ENCODE results near the gene INO80D. TPM values are rescaled to one million over a fixed set of nuclear protein-coding genes. Genes with fewer than 3 reads are reported as not detected.
"Not testable (repeated sequence)": the region's sequence is repeated elsewhere in the genome, so short reads cannot be mapped to it uniquely, and the experiment has no call there.

The INO80D gene
- total and polyA plus RNA-seq, 2 donors (not counting 1 experiment from before 2014, with no cell fraction given) = 4.8 to 7.4 TPM

- DNase-seq (ENCODE audit: low read depth in 2 of 2) = no peak
- Histone ChIP-seq H3K36me3 (ENCODE audit: control insufficient read depth, insufficient read depth, low read length) (no peaks in the 10 kb centered on the region), H3K9ac (ENCODE audit: insufficient read depth, low read length) (no peak overlapping the region)
Measured at GRCh38 chr2:206082298-206082843, 3.6 kb downstream of the INO80D start.

DNA sequence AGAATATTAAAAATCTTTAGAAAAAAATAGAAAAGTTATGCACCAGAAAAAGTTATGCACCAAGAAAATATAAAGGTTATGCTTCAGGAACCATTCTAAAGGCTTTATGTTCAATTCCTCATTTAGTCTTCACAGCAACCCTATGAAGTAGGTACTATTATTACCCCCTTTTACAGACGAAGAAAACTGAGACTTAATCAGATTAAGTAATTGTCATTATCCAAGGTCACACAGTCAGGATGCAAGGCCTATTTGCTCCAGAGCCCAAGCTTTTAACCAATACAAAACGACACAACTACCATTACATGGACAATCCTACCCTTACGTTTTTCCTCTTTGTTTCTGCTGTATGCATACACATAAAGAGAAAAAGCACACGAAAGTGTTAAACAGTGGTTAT is 5.0 kb downstream of the INO80D start:
- no peak for TF ChIP-seq CTCF (conservative IDR thresholded peaks at IDR 0.05 in 1 of 2, IDR thresholded peaks at IDR 0.05 in 1 of 2; ENCODE audit: low read depth in 1 of 2, low read length in 2 of 2)
- no peak for TF ChIP-seq EZH2 (IDR thresholded peaks at IDR 0.05; ENCODE audit: low read length, missing control alignments)
- DNase-seq (ENCODE audit: low read depth in 2 of 2) = no peak
- H3K4me1 ChIP-seq (ENCODE audit: control insufficient read depth, extremely low read depth, insufficient read depth, low read length) = peaks cover 5% of the 10 kb centered on the region
- no peak overlapping the region for H3K9ac ChIP-seq (ENCODE audit: insufficient read depth, low read length)
- peaks cover 59% of the 10 kb centered on the region for H3K79me2 ChIP-seq (ENCODE audit: control insufficient read depth, insufficient read depth, low read length)
- H2AFZ ChIP-seq (ENCODE audit: low read length) = no peak overlapping the region
- no peak overlapping the region for H3K27ac ChIP-seq (ENCODE audit: insufficient read depth, low read length)
- H4K20me1 ChIP-seq (ENCODE audit: control insufficient read depth, extremely low read depth, insufficient read depth, low read length) = no peaks in the 10 kb centered on the region
- H3K9me3 ChIP-seq (ENCODE audit: control insufficient read depth, insufficient read depth, low read depth, low read length) = no peaks in the 10 kb centered on the region
- no peak overlapping the region for H3K4me3 ChIP-seq (replicated peaks in 1 of 4; ENCODE audit: control extremely low read depth in 1 of 4, insufficient read depth in 1 of 4, low read depth in 3 of 4, low read length in 4 of 4)
- H3K4me2 ChIP-seq (ENCODE audit: extremely low read depth, insufficient read depth, low read length) = no peak overlapping the region
- H3K27me3 ChIP-seq (ENCODE audit: control insufficient read depth, insufficient read depth, low read length) = no peaks in the 10 kb centered on the region
- H3K36me3 ChIP-seq (ENCODE audit: control insufficient read depth, insufficient read depth, low read length) = no peaks in the 10 kb centered on the region

More at GRCh38 chr2:206082298-206082843, 3.6 kb downstream of the INO80D start:
- peaks cover 5% of the 10 kb centered on the region for H3K4me1 ChIP-seq (ENCODE audit: control insufficient read depth, extremely low read depth, insufficient read depth, low read length)
- no peak overlapping the region for H3K4me2 ChIP-seq (ENCODE audit: extremely low read depth, insufficient read depth, low read length)
- no peak overlapping the region for H3K4me3 ChIP-seq (replicated peaks in 1 of 4; ENCODE audit: control extremely low read depth in 1 of 4, insufficient read depth in 1 of 4, low read depth in 3 of 4, low read length in 4 of 4)
- H3K79me2 ChIP-seq (ENCODE audit: control insufficient read depth, insufficient read depth, low read length) = peaks cover 60% of the 10 kb centered on the region
- H4K20me1 ChIP-seq (ENCODE audit: control insufficient read depth, extremely low read depth, insufficient read depth, low read length) = no peaks in the 10 kb centered on the region
- TF ChIP-seq EZH2 (IDR thresholded peaks at IDR 0.05; ENCODE audit: low read length, missing control alignments) = no peak
- TF ChIP-seq CTCF (conservative IDR thresholded peaks at IDR 0.05 in 1 of 2, IDR thresholded peaks at IDR 0.05 in 1 of 2; ENCODE audit: low read depth in 1 of 2, low read length in 2 of 2) = no peak
- H3K9me3 ChIP-seq (ENCODE audit: control insufficient read depth, insufficient read depth, low read depth, low read length) = no peaks in the 10 kb centered on the region
- H3K27ac ChIP-seq (ENCODE audit: insufficient read depth, low read length) = no peak overlapping the region
- H3K27me3 ChIP-seq (ENCODE audit: control insufficient read depth, insufficient read depth, low read length) = no peaks in the 10 kb centered on the region
- no peak overlapping the region for H2AFZ ChIP-seq (ENCODE audit: low read length)

DNA sequence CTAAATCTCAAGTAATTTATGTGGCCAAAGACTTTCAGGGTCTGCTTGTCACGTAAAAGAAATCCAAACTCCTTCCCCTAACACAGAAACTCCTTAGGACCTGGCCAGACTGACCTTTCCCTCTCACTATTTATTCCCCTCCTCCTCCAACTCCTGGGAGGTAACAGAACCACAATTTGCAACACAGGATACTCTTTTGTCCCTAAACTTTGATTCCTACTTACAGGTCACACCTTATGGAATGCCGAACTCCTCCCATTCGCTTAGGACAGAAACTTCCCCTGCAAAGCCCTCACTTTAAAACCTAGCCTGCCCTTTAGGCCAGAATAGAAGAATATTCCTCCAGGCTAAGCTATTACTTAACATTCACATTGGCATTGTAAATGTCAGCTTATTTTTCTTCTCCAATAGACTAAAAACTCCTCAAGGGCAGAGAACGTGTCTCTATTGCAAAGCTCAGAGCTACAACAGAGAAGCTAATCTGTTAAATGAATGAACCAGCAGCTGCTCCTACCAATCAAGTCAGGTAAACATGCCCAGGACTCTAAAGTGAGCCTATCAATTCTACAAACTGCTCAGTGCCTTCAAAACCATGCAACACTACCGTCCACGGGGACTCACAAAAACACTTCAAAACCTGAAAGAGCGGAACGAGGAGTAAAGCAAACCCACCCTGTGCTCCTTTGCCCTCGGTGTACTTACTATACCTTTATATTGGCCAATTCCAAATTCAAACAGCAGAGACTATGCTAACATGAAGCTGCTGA is 6.1 kb downstream of the INO80D start:
- peaks cover 5% of the 10 kb centered on the region for H3K4me1 ChIP-seq (ENCODE audit: control insufficient read depth, extremely low read depth, insufficient read depth, low read length)
- no peaks in the 10 kb centered on the region for H3K36me3 ChIP-seq (ENCODE audit: control insufficient read depth, insufficient read depth, low read length)
- no peak for TF ChIP-seq EZH2 (IDR thresholded peaks at IDR 0.05; ENCODE audit: low read length, missing control alignments)
- no peak for TF ChIP-seq CTCF (conservative IDR thresholded peaks at IDR 0.05 in 1 of 2, IDR thresholded peaks at IDR 0.05 in 1 of 2; ENCODE audit: low read depth in 1 of 2, low read length in 2 of 2)
- H3K27ac ChIP-seq (ENCODE audit: insufficient read depth, low read length) = no peak overlapping the region
- H3K9me3 ChIP-seq (ENCODE audit: control insufficient read depth, insufficient read depth, low read depth, low read length) = no peaks in the 10 kb centered on the region
- H2AFZ ChIP-seq (ENCODE audit: low read length) = no peak overlapping the region
- H3K4me3 ChIP-seq (replicated peaks in 1 of 4; ENCODE audit: control extremely low read depth in 1 of 4, insufficient read depth in 1 of 4, low read depth in 3 of 4, low read length in 4 of 4) = no peak overlapping the region
- H3K9ac ChIP-seq (ENCODE audit: insufficient read depth, low read length) = no peak overlapping the region
- H3K4me2 ChIP-seq (ENCODE audit: extremely low read depth, insufficient read depth, low read length) = no peak overlapping the region
- H3K27me3 ChIP-seq (ENCODE audit: control insufficient read depth, insufficient read depth, low read length) = no peaks in the 10 kb centered on the region
- DNase-seq (ENCODE audit: low read depth in 2 of 2) = no peak
- H3K79me2 ChIP-seq (ENCODE audit: control insufficient read depth, insufficient read depth, low read length) = peaks cover 66% of the 10 kb centered on the region
- H4K20me1 ChIP-seq (ENCODE audit: control insufficient read depth, extremely low read depth, insufficient read depth, low read length) = no peaks in the 10 kb centered on the region

DNA sequence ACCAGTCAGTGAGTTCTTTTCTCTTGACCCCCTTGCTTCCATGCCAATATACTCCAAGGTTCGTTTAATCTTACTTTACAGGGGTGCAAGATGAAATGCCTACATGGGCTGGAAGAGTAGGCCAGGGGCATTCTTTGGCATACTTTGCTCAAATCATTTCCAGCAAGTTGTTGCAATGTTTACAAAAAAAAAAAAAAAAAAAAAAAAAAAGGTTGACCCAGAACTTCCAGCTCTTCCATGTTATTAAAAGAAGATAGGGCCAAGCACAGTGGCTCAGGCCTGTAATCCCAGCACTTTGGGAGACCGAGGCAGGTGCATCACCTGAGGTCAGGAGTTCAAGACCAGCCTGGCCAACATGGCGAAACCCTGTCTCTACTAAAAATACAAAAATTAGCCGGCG is 8.1 kb downstream of the INO80D start:
- Histone ChIP-seq H3K4me2 (ENCODE audit: extremely low read depth, insufficient read depth, low read length) (peak overlapping the region; percentile 71), H3K79me2 (ENCODE audit: control insufficient read depth, insufficient read depth, low read length) (peaks cover 60% of the 10 kb centered on the region), H2AFZ (ENCODE audit: low read length) (peak overlapping the region; percentile 7), H3K27ac (ENCODE audit: insufficient read depth, low read length) (peak overlapping the region; percentile 23)
- not testable (repeated sequence) for H4K20me1 ChIP-seq (ENCODE audit: control insufficient read depth, extremely low read depth, insufficient read depth, low read length); H3K36me3 ChIP-seq (ENCODE audit: control insufficient read depth, insufficient read depth, low read length); H3K9me3 ChIP-seq (ENCODE audit: control insufficient read depth, insufficient read depth, low read depth, low read length); H3K9ac ChIP-seq (ENCODE audit: insufficient read depth, low read length); H3K4me3 ChIP-seq (replicated peaks in 1 of 4; ENCODE audit: control extremely low read depth in 1 of 4, insufficient read depth in 1 of 4, low read depth in 3 of 4, low read length in 4 of 4); H3K27me3 ChIP-seq (ENCODE audit: control insufficient read depth, insufficient read depth, low read length); H3K4me1 ChIP-seq (ENCODE audit: control insufficient read depth, extremely low read depth, insufficient read depth, low read length)
- peak in 1 of 2 donors; percentile 10 for DNase-seq (ENCODE audit: low read depth in 2 of 2)

Measured in fibroblast of lung (primary cell).